OCI-LY7 (cell line): Measurements from ENCODE around the gene NR1I2.

ENCODE experiments used
- EZH2phosphoT487 ChIP-seq: fragments of 200-600 bp; sonication (generic); IDR thresholded peaks from 2 replicates; pipeline ENCODE4 v1.6.1; 2018; ENCODE audit warnings: low read depth, borderline replicate concordance, mild to moderate bottlenecking, mixed run types, antibody characterized with exemption, low read length, moderate library complexity, mixed read lengths
- TF ChIP-seq, protein P1 (sequence below): fragments of 200-600 bp; sonication (generic); conservative IDR thresholded peaks from 2 replicates; pipeline ENCODE4 v1.5.1; 2014; ENCODE audit warnings: mild to moderate bottlenecking, antibody characterized with exemption, low read length, moderate library complexity, mixed read lengths

DNA sequence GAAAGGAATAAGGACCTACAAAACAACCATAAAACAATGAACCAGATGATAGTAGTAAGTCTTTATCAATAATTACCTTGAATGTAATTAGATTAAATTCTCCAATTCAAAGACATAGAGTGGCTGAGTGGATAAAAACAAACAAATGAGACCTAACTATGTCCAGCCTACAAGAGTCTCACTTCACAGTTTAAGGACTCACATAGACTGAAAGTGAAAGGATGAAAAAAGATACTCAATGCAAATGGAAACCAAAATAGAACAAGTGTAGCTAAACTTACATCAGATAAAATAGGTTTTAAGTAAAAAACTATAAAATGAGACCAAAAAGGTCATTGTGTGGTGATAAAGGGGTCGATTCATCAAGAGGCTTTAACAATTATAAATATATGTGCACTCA is 21.9 kb upstream of the NR1I2 start:
- TF ChIP-seq, protein P1, sequence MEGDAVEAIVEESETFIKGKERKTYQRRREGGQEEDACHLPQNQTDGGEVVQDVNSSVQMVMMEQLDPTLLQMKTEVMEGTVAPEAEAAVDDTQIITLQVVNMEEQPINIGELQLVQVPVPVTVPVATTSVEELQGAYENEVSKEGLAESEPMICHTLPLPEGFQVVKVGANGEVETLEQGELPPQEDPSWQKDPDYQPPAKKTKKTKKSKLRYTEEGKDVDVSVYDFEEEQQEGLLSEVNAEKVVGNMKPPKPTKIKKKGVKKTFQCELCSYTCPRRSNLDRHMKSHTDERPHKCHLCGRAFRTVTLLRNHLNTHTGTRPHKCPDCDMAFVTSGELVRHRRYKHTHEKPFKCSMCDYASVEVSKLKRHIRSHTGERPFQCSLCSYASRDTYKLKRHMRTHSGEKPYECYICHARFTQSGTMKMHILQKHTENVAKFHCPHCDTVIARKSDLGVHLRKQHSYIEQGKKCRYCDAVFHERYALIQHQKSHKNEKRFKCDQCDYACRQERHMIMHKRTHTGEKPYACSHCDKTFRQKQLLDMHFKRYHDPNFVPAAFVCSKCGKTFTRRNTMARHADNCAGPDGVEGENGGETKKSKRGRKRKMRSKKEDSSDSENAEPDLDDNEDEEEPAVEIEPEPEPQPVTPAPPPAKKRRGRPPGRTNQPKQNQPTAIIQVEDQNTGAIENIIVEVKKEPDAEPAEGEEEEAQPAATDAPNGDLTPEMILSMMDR = no peak
- TF ChIP-seq EZH2phosphoT487 = no peak
